ENCODE measurements around the gene MARCKS. TPM values are rescaled to one million over a fixed set of nuclear protein-coding genes. Genes with fewer than 3 reads are reported as not detected.

MARCKS gene
- polyA plus RNA-seq, 1 donor (not counting 4 experiments of a cell fraction or from before 2014, with no cell fraction given): 50.8 TPM

DNA sequence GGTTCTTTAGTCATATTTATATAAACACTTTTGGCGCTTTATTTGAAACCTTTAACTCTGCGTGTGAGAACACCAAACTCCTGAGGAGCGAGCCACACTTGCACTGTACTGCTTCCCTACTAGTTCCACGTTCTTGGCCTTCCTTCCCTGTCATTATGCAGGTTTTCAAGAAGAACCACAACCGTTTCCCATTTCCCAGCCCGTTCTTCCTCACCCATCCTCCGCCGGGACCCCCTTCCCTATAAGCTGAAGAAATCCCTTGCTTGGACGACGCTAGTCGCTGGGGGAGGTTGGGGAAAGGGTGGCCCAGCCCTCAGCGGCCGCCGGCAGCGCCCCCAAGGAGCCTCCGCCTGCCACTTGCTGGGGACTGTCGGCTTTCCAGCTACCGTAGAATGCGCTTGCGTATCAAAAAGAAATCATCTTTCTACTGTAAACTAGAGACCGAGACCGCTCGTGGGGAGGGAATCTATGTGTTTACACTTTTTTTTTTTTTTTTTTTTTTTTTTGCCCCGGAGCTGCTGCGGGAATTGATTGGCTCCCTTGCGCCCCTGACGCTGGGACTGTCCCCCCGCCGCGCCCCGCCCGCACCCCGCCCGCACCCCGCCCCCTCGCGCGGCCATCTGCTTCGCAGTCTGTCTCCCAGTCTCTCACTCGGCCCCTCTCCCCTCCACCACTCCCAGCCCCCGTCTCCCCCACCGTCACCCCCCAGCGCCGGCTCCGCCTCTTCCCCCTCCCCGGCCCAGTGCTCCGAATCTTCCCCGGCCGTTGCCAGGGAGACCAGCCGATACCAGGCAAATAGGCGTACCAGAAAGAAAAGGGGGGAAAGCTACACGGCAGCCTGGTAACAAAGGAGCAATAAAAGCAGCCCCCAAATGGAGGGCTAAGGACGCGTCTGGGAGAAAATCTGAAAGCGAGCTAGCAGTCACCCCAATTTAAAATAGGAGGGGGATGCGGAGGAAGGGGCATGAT is 2.3 kb upstream of the MARCKS start:
- dilution Hi-C loops (cut with MboI; ENCODE audit: extremely low pct_ligation_motif_present, low sequenced_read_pairs): no loop called here
- Histone ChIP-seq H3K9ac (ENCODE audit: control insufficient read depth, extremely low read depth, insufficient read depth, low read length) (peak overlapping the region; percentile 98), H2AFZ (ENCODE audit: control insufficient read depth, low read length) (peak overlapping the region; percentile 96), H3K27me3 (ENCODE audit: control insufficient read depth, extremely low read depth, insufficient read depth, low read length) (no peaks in the 10 kb centered on the region), H3K4me1 (ENCODE audit: control insufficient read depth, extremely low read depth, insufficient read depth, low read length) (peaks cover 11% of the 10 kb centered on the region), H3K36me3 (ENCODE audit: control insufficient read depth in 2 of 2, extremely low read depth in 1 of 2, insufficient read depth in 2 of 2, low read length in 2 of 2) (no peaks in the 10 kb centered on the region), H3K4me3 (ENCODE audit: control insufficient read depth in 2 of 3, extremely low read depth in 1 of 3, insufficient read depth in 2 of 3, low read depth in 1 of 3, low read length in 3 of 3) (peak overlapping the region; percentile 71 to 89 (median 77)), H3K9me3 (ENCODE audit: control insufficient read depth, low read depth, low read length) (no peaks in the 10 kb centered on the region), H3K27ac (ENCODE audit: control insufficient read depth, insufficient read depth, low read length) (peak overlapping the region; percentile 99), H3K9me1 (ENCODE audit: control insufficient read depth, extremely low read depth, insufficient read depth, low read length) (no peaks in the 10 kb centered on the region), H3K4me2 (ENCODE audit: control insufficient read depth, extremely low read depth, insufficient read depth, low read depth, low read length) (peak overlapping the region; percentile 94), H3K79me2 (ENCODE audit: control insufficient read depth, insufficient read depth, low read length) (peaks cover 25% of the 10 kb centered on the region), H4K20me1 (ENCODE audit: control insufficient read depth, extremely low read depth, insufficient read depth, low read length) (no peaks in the 10 kb centered on the region)
- TF ChIP-seq EZH2 (IDR thresholded peaks at IDR 0.05; ENCODE audit: low read length): no peak
- TF ChIP-seq, protein P1, sequence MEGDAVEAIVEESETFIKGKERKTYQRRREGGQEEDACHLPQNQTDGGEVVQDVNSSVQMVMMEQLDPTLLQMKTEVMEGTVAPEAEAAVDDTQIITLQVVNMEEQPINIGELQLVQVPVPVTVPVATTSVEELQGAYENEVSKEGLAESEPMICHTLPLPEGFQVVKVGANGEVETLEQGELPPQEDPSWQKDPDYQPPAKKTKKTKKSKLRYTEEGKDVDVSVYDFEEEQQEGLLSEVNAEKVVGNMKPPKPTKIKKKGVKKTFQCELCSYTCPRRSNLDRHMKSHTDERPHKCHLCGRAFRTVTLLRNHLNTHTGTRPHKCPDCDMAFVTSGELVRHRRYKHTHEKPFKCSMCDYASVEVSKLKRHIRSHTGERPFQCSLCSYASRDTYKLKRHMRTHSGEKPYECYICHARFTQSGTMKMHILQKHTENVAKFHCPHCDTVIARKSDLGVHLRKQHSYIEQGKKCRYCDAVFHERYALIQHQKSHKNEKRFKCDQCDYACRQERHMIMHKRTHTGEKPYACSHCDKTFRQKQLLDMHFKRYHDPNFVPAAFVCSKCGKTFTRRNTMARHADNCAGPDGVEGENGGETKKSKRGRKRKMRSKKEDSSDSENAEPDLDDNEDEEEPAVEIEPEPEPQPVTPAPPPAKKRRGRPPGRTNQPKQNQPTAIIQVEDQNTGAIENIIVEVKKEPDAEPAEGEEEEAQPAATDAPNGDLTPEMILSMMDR (optimal IDR thresholded peaks at IDR 0.05 in 1 of 3, IDR thresholded peaks at IDR 0.05 in 1 of 3, conservative IDR thresholded peaks at IDR 0.05 in 1 of 3; ENCODE audit: extremely low read depth in 1 of 3, insufficient read depth in 2 of 3, low read length in 3 of 3): no peak
- DNase-seq (ENCODE audit: low read depth, low spot score) (no peak), FAIRE-seq (no peak)

DNA sequence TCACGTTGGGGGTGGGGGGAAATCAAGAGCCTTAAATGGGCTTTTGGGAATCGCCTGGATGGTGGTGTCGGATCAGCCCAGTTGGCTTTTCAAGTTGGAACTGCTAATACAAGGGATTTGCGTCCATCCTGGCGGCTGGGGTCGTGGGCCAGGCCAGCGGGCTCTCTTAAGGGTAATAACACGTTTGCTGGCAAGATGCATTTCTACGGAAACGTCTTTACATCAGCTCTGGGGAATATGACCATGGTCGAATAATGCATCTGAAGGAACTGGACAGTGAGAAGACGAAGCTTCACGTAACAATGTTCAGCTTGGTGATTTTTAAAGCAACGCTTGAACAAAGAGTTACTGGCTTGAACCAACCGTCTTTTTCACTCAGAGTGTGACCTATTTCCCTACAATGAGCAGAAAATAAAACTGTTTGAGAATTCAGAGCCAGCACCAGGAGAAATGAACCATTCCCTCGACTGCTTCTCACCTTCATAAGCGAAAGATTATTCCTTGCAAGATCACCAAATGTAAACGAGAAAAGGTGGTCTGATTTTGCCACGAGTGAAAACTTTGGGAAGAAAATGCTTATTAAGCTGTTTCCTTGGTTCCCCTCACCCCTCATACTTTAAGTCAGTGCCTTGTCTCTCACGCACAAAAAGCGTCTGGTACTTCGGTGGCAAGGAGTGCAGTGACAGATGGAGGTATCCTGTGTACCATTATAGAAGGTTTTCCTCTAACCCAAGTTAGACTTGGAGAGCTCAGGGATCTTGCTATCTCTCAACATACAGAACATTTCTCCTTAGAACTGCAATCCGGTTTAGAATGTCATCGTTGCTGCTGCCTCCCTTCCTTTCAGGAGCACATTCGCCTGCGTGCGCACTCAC is 1.4 kb upstream of the MARCKS start:
- H3K4me2 ChIP-seq (ENCODE audit: control insufficient read depth, extremely low read depth, insufficient read depth, low read depth, low read length): peak overlapping the region; percentile 94
- H3K9ac ChIP-seq (ENCODE audit: control insufficient read depth, extremely low read depth, insufficient read depth, low read length): peak overlapping the region; percentile 98

More for the DNA sequence above, 1.4 kb upstream of the MARCKS start:
- DNase-seq (ENCODE audit: low read depth, low spot score) (no peak), FAIRE-seq (peak; percentile 52)
- Histone ChIP-seq H3K9me3 (ENCODE audit: control insufficient read depth, low read depth, low read length) (no peaks in the 10 kb centered on the region), H3K79me2 (ENCODE audit: control insufficient read depth, insufficient read depth, low read length) (peaks cover 33% of the 10 kb centered on the region), H3K36me3 (ENCODE audit: control insufficient read depth in 2 of 2, extremely low read depth in 1 of 2, insufficient read depth in 2 of 2, low read length in 2 of 2) (no peaks in the 10 kb centered on the region), H3K9me1 (ENCODE audit: control insufficient read depth, extremely low read depth, insufficient read depth, low read length) (no peaks in the 10 kb centered on the region), H3K27ac (ENCODE audit: control insufficient read depth, insufficient read depth, low read length) (peak overlapping the region; percentile 99), H3K27me3 (ENCODE audit: control insufficient read depth, extremely low read depth, insufficient read depth, low read length) (no peaks in the 10 kb centered on the region), H3K4me1 (ENCODE audit: control insufficient read depth, extremely low read depth, insufficient read depth, low read length) (peaks cover 11% of the 10 kb centered on the region), H4K20me1 (ENCODE audit: control insufficient read depth, extremely low read depth, insufficient read depth, low read length) (no peaks in the 10 kb centered on the region), H2AFZ (ENCODE audit: control insufficient read depth, low read length) (peak overlapping the region; percentile 81), H3K4me3 (ENCODE audit: control insufficient read depth in 2 of 3, extremely low read depth in 1 of 3, insufficient read depth in 2 of 3, low read depth in 1 of 3, low read length in 3 of 3) (peak overlapping the region; percentile 71 to 89 (median 77))
- dilution Hi-C loops (cut with MboI; ENCODE audit: extremely low pct_ligation_motif_present, low sequenced_read_pairs): no loop called here
- no peak for TF ChIP-seq EZH2 (IDR thresholded peaks at IDR 0.05; ENCODE audit: low read length)
- TF ChIP-seq, protein P1 (optimal IDR thresholded peaks at IDR 0.05 in 1 of 3, IDR thresholded peaks at IDR 0.05 in 1 of 3, conservative IDR thresholded peaks at IDR 0.05 in 1 of 3; ENCODE audit: extremely low read depth in 1 of 3, insufficient read depth in 2 of 3, low read length in 3 of 3): no peak

Measured in keratinocyte (primary cell).